SIG-M5 (cell line): ENCODE data around the gene UBL7.

Experiments
- DNase-seq: peaks from one replicate; lab custom pipeline; 2025; lab: John Stamatoyannopoulos, UW

The UBL7 gene

GRCh38 chr15:74438721-74439316 lies 22.1 kb downstream of the UBL7 start:
- no peak for DNase-seq

DNA sequence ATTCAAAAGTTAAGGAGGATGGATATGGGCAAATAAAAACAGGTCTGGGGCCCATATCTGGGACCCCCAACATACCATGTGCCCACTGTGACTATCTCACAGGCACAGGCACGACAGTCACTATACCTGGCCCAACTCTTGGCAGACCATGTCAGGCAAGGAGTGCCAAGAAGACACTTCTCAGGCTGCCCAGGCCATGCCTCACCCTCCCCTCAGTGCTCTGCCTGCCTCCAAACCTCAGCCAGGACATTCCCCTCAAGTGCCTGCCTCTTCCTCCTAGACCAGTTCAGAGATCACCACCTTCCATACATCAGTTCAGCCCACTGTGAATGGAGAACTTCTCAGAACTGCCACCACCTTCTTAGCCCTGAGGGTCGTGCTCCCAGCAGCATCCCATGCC lies 22.8 kb downstream of the UBL7 start:
- no peak for DNase-seq

DNA sequence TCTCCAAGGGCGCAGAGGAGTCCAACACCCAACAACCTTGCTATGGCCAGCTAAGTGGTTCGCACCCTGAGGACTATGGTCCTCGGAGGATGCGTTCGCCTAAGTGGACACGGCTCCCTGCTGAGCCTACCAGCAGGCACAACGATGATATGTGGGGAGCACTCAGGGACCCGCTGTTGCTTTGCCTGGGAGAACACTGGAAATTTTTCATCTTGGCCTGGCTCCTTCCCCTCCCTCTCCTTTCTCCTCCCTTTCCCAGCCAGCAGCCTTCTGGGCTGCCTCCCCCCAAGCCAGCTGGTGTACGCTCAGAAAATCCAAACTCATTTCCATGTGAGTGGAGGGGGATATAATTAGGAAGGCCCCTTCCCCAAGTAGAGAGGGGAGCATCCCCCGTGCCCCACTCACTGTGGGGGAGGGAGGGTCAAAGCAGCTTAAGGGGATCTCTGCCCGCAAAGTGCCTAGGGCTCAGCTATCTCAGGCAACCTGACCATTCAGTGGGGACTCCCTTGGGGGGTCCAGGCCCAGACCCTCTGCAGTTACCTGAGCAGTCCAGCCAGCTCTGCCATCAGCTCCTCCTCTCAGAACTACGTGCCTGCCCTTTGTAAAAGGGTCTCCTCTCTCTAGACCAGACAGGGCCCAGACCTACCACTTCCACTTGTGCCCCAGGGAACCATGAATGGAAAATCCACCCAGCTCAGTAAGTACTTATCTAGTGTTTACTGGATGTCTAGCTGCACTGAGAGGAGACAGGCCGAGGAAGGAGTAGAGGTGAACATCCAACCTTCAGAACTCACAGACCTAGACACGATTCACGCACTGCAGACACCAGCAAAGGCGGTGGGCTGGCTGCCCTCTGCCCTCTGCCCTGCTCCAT lies 26.5 kb downstream of the UBL7 start:
- no peak for DNase-seq

DNA sequence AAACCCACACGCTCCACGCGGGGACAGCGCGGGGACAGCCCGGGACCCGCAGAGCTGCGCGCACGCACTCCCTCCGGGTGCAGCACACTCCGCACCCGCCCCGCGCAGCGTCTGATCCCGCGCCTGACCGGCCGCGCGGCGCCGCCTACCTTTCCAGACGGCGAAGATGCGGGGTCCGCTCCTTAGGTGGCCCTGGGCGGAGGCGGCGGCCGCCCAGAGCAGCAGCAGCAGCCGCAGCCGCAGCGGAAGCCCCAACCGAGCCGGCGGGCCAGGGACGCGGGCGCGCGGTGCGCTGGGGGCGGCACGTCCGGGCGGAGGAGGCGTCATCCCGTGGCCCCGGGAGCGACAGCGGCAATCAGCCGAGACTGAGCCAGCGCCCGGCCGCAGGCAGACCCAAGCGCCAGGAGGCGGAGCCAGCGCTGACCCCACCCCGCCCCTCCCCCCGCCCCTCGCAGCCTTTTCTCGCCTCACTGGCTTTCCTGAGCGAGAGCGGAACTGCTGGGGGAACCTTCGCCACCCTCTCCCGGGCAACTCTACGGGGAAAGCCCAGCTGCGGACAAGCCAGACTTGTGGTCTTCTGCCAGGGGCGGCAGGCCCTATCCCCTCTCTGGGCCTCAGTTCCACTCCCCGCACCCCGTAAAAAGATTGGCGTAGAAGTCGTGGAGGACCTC lies 27.2 kb downstream of the UBL7 start, which contains the start of gene SEMA7A:
TSS of gene SEMA7A (minus strand) at position 367 of the 671 bp plus-strand sequence. CDS start at position 327, 40 bp downstream.
- no peak for DNase-seq

- DNase-seq: no peak
Measured at GRCh38 chr15:74432968-74433591, 27.9 kb downstream of the UBL7 start.

- no peak for DNase-seq
Measured at GRCh38 chr15:74432271-74432967, 28.5 kb downstream of the UBL7 start.

GRCh38 chr15:74431645-74432044 lies 29.3 kb downstream of the UBL7 start:
- DNase-seq: no peak

DNA sequence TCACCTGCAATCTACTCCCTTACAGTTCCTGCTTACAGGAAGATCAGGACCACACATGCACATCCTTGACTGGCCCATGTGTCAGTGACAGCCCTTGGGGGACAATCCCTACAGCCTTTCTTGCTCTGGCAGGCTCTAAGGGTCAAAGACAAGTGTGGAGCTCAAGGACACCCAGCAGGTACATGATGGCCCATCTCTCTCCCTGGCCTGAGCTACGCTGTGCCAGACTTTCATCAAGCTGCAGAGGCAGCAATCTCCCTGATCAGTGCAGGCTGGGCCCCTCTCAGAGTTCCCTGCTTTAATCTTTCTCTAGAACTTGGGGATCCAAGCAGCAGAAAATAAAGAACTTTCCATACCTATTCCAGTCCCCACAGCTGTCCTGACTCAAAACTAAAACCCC lies 29.8 kb downstream of the UBL7 start:
- no peak for DNase-seq

DNA sequence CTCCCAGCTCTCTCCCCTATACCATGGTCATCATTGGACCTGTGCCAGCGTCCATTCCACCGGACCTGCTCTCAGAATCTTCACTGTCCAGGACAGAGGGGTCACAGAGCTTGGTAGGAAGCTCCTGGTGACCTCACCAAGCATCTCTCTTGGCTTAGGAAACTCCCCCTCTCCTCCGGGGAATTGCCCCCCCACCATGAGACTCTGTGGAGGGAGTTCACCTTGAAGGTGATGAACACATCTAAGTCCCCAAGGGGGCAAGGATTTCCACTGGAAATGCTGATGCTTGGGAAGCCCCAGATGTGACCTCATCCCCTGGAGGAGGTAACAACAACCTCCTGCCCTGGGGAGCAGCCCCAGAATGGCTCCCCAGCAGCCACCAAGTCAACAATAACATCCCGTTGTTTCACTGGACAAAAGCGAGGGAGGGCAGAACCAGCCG lies 30.4 kb downstream of the UBL7 start:
- DNase-seq: no peak

DNA sequence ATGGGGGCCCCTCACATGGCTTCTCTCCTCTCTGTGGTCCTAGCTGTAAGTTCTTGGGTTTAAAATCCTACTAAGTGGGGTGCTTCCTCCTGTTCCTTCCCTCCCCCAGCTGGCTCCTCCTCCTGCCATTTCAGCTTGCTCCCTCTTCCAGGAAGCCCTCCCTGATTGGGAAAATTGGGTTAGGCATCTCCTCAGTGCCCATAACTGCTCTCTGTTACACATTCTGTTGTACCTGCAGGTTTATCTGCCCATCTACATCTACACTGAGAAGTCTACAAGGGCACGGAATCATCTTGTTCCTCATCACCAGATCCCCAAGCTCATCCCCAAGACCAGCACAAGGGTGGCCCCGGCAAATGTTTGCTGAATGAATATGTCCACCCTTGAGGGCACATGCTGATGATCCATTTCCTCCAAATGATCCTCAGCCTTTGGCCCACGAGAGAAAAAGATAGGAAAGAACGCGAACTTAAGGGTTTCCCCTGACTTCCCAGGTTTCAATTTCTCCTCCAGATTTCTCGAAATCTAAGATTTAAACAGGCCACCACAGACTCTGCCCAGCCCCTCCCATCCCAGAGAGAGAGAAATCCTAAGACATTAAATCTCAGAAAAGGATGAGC lies 31.1 kb downstream of the UBL7 start:
- DNase-seq: no peak

DNA sequence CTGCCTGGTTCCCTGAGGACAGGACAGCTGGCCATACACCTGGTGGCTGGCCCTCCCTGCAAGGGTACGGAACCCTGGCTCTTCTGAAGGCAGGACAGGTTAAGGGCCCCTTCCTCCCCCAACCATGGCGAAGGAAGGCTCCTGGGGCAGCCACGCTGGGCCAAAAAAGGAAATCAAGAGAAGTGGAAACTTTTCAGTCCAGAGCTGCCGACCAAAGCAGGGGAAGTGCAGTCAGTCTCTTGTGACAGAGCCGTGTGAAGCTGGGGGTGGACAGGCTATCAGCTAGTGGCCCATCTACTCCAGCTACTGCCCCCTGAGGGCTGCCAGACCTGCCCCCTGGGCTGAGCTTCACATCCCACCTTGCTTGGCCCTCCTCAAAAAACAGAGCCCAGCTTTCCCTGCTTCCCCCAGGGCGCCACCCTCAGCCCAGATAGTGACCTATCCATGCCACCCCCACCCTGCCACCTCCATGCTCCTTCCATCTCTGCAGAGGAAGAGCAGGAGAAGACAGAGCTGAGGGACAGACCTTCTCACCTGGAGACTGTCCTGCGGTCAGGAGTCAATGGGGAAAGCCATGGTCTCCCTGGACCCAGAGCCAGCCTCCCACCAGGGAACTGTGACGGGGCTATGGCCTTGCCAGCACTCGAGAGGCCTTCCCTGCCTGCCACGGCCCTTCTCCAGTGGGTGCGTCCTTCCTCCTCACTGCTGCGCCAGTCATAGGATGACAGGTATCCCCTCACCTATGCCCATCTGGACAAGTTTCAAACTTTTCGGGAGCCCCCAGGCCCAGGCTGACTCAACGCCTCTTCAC lies 31.8 kb downstream of the UBL7 start:
- DNase-seq: no peak

GRCh38 chr15:74428442-74428787 lies 32.5 kb downstream of the UBL7 start:
- no peak for DNase-seq

GRCh38 chr15:74427607-74428441 lies 33.1 kb downstream of the UBL7 start:
- no peak for DNase-seq

DNA sequence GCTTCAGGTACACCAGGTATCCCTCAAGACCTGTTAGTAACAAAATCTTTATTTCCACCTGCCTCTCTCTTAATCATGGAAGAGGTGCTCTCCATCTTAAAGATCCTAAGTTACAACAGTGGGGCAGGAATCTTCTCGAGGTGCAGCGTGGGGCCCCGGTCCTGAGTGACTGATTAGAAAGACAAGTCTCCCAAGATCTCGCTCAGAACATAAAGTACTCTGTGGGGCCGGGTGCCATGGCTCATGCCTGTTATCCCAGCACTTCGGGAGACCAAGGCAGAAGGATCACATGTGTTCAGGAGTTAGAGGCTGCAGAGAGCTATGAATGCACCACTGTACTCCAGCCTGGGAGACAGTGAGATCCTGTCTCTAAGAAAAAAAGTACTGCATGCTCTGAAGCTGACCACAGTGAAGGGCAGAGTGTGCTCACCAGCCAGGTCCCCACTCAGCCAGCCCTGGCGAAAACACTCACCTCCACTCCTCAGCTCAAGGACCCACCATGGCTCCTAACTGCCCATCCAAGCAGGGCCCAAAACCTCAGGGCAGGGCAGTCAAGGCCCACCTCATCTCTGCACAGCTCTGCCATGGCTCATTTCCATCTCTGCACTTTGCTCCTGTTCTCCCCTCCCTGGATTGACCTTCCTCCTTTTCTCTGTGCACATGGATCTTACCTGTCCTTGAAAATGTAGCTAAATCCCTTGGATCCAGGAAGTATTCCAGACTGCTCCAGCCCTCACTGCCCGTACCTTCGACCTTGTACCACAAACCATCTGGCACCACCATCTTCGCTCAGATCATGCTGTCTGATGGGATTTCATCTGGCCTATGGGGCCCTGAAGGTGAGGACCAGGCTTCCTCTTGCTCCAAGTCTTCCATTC lies 34.3 kb downstream of the UBL7 start:
- no peak for DNase-seq

GRCh38 chr15:74425630-74426029 lies 35.3 kb downstream of the UBL7 start:
- DNase-seq: no peak

GRCh38 chr15:74424901-74425528 lies 35.9 kb downstream of the UBL7 start:
- DNase-seq: no peak

- no peak for DNase-seq
Measured at GRCh38 chr15:74423431-74424257, 37.3 kb downstream of the UBL7 start.
